ENCODE results near the gene ZWINT. TPM values are rescaled to one million over a fixed set of nuclear protein-coding genes. Genes with fewer than 3 reads are reported as not detected.

ZWINT gene, protein sequence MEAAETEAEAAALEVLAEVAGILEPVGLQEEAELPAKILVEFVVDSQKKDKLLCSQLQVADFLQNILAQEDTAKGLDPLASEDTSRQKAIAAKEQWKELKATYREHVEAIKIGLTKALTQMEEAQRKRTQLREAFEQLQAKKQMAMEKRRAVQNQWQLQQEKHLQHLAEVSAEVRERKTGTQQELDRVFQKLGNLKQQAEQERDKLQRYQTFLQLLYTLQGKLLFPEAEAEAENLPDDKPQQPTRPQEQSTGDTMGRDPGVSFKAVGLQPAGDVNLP
- total RNA-seq = 18.8 and 40.1 TPM in 2 replicates

DNA sequence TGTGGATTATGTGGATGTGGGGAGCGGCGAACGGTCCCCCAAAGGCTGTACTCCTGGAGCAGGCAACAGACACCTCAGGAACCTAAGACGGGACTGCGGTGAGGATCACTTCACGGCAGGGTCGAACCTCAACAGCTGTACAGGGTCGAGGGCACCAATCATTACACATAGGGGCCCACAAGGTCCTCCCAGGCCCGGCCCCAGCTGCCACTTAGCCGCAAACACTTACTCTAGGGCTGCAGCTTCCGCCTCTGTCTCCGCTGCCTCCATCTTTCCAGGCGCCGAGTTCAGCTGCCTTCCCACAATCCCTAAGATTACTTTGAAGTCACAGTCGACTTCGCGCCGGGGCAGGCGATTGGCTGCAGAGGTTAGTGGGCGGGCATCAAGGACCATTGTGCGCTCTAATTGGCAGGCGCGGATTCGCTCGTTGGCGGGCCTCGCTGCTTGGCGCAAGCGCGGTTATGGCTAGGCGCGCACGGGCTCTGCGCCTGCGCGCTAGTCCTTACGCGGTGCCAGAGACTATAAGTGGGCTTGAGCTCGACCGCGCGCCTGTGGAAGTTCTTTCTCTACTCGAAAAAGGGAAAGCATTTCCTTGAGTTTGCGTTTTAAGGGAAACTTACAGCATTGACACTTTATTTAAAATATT is at the start of gene ZWINT:
Gene ZWINT (minus strand): TSS at position 293 of the 646 bp plus-strand sequence. CDS start 23 bp downstream, at position 270.
- peak; percentile 86 to 96 for DNase-seq (ENCODE audit: low read depth in 2 of 2)

- no peak for DNase-seq (ENCODE audit: low read depth in 2 of 2)
Observed at GRCh38 chr10:56383806-56384205, 22.7 kb upstream of the ZWINT start.

DNA sequence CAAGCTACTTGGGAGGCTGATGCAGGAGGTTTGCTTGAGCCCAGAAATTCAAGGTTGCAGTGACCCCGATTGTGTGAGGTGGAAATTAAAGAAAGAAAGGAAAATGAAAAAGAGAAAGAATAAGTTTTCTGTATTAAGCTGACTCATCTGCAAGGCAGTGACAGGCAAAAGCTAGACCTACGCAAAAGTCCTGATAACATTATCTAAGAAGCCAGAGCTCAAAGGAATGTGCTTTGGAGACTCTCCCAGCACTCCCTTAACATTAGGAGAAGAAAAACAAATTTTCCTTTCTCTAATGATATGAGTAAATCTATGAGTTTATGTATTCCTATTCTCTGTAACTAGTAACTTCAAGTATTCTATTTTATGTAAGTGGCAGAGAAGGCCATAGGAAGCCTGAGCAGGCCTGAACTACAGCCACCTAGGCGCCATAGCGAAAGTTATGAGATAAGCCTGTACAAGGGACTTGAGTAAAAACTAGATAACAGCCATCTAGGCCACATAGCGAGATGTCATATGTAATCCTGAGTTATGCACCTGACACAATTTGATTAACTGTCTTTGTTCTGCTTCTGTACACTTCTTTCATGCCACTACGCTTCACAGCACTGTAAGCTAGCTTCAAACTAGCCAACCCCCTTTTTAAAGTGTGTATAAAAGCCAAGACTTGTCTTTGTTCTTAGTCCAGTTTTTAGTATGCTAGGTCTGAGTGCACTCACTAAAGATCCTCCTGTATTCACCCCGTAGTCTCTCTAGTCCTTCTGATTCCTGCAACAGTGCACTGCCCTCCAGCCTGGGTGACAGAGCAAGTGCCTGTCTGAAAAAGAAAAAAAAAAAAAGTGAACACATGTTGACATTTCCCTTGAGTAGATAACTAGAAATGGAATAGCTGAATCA is 9.4 kb upstream of the ZWINT start:
- peak in 1 of 2 donors; percentile 7 for DNase-seq (ENCODE audit: low read depth in 2 of 2)

- no peak for DNase-seq (ENCODE audit: low read depth in 2 of 2)
Observed at GRCh38 chr10:56360583-56360966, 484 bp downstream of the ZWINT start.

DNA sequence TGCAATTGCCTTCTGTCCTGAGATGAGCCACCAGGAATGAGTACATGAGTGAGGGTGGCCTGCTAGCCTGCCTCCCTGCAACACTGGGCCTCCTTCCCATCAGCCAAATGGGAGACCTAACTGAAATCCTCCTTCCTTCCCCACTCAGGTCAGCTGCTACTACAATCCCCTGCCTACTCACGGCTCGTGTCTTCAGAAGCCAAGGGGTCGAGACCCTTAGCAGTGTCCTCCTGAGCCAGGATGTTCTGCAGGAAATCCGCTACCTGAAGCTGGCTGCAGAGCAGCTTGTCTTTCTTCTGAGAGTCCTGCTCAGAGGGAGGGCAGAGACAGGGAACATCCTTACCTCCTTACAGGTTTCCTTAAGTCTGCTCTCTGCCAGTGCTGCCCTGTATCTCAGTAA is 1.2 kb downstream of the ZWINT start:
- DNase-seq (ENCODE audit: low read depth in 2 of 2) = no peak

DNA sequence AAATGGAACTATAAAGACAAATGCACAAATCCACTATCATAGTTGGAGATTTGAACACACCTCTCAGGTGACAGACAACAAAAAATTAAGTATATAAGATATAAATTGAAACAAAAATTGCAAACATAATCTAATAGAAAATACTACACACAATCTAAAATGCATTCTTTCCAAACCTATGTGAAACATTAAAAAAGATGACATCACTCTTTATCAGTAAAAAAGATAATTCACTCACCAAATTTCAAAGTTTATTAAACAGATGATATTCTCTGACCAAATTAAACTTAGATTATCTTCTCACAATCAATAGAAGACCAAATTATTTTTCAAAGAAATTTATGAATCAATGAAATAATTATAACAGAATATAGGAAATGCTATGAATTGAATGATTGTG is 4.0 kb downstream of the ZWINT start:
- no peak for DNase-seq (ENCODE audit: low read depth in 2 of 2)

DNA sequence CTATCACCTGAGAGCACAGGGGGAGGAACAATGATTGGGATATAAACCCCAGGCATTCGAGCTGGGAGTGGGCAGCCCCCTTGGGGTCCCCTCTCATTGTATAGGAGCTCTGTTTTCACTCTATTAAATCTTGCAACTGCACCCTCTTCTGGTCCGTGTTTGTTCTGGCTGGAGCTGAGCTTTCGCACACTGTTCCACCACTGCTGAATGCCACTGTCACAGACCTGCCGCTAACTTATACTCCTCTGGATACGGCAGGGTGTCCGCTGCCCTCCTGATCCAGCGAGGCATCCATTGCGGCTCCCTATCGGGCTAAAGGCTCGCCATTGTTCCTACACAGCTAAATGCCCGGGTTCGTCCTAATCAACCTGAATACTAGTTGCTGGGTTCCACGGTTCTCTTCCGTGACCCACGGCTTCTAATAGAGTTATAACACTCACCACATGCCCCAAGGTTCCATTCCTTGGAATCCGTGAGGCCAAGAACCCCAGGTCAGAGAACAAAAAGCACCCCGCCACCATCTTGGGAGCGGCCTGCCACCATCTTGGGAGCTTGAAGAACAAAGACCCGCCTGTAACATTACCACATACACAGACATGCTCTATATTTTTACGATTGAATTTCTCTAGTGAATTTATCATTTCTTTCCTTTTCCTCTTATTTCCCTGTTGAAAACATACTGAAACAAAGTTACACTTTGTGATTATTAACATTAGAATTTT is 9.0 kb downstream of the ZWINT start:
- no peak for DNase-seq (ENCODE audit: low read depth in 2 of 2)

DNA sequence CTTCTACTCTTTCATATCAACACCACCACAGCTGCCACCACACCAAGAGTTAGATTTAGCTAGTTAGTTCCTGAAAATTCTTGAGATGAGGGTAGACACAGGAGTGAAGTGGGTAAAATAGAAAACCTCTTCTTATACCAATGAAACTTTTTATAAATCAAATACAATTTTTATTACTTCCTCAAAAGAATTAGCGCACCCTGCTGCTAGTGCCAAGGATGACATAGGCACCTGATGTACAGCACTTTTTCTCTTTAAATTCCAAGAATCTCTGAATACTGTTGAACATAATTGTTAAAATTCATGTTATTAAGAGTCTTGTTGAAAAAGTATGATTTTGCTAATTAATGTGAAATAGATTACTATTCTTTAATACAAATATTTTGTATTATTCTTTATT is 11.4 kb downstream of the ZWINT start:
- no peak for DNase-seq (ENCODE audit: low read depth in 2 of 2)

DNA sequence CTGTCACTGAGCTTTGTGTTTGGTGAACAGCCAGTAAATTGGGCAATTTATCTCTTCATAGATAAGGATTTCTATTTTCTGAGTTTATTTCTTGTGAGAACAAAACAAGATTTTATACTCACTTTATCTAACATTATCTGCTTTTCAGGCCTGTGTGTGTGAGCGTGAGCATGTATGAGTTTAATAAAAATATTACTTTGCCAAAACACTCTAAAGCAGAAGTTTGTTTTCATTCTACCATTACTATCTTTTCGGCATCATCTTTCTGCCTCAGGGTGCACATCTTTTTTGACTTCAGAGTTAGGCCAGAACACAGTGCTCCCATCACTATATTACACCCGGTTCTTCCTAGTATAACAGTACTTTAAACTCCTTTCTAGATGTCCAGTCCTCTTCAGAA is 13.0 kb downstream of the ZWINT start:
- DNase-seq (ENCODE audit: low read depth in 2 of 2) = no peak

GRCh38 chr10:56346845-56347415 is 14.1 kb downstream of the ZWINT start:
- DNase-seq (ENCODE audit: low read depth in 2 of 2) = no peak

DNA sequence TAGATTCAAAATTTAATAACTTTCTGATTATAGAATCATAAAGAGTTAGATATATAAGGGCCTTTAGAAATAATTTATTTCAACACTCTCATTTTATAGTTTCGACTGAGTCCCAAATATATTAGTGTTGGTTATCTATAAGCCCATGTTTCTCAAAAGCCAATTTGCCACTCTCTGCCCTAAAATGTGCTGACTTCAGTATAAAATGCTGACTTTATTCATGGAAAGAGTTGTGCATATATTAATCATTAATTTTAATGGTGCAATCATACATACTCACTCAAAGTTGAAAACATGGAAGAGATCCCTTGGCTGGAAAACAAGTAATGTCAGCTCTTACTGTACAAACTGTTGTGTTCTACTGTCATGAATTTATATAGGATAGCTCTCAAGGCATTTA is 19.4 kb downstream of the ZWINT start:
- no peak for DNase-seq (ENCODE audit: low read depth in 2 of 2)

- DNase-seq (ENCODE audit: low read depth in 2 of 2) = no peak
Observed at GRCh38 chr10:56329961-56330360, 31.1 kb downstream of the ZWINT start.

DNA sequence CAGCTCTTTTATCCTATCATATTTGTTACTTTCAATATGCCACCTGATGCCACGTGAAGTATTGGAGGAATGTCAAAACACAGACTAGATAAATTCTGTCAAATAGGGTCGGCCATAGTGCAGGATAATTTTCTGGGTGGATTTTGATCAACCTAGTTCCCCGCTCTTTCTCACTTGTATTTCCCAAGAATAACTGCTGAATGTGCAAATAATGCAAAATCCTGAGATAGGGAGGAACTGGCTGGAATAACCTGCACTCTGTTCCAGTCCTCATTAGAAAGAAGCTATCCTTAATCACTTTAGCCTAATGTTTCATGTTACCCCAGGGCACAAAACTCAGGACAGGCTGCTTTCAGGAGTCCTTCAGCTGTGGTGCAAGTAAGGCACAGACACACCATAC is 33.9 kb downstream of the ZWINT start:
- no peak for DNase-seq (ENCODE audit: low read depth in 2 of 2)

DNA sequence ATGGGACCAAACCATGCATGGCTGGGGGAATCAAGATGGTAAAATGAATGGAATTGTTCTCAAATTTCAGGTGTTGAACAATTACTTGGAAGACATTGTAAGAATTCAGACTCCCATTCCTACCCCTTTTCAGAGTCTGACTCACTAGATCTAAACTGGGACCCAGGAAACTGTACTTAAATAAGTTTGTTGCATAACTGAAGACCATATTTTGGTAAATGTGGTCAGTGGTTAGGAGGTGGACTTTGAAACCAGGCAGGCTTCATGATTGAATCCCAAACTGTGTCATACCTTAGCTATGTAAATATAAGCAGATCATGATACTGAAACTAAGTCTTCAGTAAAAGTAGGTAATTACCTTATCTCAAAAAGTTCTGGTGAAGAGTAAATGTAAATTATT is 41.7 kb downstream of the ZWINT start:
- DNase-seq (ENCODE audit: low read depth in 2 of 2) = no peak

GRCh38 chr10:56318816-56319215 is 42.2 kb downstream of the ZWINT start:
- DNase-seq (ENCODE audit: low read depth in 2 of 2) = no peak

- DNase-seq (ENCODE audit: low read depth in 2 of 2) = no peak
Observed at GRCh38 chr10:56317603-56318002, 43.5 kb downstream of the ZWINT start.

- DNase-seq (ENCODE audit: low read depth in 2 of 2) = no peak
Observed at GRCh38 chr10:56316603-56317002, 44.5 kb downstream of the ZWINT start.

Measured in dermis microvascular lymphatic vessel endothelial cell (primary cell).